GM18868 (cell line): ENCODE data around the gene EEF2.
"Not testable (repeated sequence)": the region's sequence is repeated elsewhere in the genome, so short reads cannot be mapped to it uniquely, and the experiment has no call there.

ENCODE experiments used
- ATAC-seq: cut with Tn5 transposase; IDR thresholded peaks from one replicate; pipeline ENCODE4 v1.9.1; 2021; ENCODE audit warnings: mild to moderate bottlenecking, moderate library complexity; ENCODE audit not compliant: unreplicated experiment

The EEF2 gene

DNA sequence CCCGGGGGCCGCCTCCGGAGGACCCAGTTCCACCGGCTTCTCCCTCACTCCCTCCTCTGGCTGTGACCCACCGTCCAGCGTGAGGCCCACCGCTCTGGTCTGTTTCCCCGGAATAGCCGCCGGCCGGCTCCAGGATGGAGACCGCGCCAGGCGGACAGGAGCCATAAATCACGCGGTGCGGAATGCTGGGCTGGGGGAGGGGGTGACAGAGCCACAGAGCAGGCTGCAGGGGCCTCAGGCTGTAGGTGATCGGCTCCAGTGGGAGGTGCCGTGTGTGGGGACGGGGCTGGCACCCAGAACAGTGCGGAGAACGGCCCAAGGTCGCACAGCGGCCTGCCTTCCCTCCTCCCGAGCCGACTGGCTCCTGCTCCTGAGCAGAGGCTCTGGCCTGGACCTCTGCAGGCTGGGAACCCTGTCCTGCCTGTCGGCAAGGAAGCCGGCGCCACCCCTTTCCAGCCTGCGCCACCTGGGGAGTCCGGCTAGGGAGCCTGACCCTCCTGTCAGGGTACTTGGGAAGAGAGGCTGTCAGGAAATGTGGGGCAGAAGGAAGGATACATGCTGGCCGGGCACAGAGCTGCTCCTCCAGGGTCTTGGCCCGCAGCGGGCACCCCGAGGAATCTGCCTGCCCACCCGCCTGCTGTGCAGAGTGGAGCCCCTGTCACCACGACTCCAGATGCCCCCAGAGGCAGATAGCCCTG is 30.6 kb upstream of the EEF2 start:
- no peak for ATAC-seq

DNA sequence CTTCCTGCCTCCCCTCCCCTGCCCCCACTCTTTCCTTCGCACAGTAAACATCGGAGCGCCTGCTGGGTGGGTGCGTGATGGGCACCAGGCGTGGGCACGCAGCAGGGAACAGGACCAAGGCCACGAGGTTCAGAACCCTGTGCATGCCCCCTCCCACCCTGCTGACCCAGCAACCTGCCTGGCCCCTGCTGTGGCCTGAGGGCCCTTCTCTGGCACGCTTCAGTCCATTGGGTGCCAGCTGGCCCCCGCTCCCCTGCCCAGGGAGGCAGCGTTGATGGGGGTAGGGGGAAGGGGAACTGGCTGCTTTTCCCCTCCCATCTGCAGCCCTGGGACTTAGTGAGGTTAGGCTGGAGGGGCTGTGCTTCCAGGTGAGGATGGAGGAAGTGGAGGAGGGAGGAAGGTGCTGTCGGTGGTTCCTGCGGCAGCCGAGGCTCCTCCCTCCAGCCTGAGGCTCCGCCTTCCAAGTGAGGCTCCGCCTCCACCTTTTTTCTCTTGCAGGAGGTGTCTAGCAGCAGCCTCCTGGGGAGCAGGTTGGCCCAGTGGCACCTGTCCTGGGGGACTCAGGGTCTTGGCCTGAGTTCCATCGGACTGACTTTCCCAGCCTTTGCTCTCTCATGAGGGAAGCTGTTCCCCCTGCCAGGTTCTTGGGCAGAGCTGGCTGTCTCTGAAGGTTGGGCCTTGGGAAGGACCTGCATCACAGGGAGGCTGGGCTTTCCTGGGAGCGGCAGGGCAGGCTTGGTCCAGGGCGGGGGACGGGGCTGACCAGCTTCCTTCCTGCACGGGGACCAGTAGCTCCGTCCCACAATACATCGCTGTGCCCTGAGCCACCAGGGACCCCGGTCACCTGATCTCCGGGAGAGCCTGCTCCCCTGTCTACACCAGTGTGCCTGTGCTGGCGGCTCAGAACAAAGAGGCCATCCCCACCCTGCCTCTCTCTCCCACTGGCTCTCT is 29.6 kb upstream of the EEF2 start:
- ATAC-seq: no peak

DNA sequence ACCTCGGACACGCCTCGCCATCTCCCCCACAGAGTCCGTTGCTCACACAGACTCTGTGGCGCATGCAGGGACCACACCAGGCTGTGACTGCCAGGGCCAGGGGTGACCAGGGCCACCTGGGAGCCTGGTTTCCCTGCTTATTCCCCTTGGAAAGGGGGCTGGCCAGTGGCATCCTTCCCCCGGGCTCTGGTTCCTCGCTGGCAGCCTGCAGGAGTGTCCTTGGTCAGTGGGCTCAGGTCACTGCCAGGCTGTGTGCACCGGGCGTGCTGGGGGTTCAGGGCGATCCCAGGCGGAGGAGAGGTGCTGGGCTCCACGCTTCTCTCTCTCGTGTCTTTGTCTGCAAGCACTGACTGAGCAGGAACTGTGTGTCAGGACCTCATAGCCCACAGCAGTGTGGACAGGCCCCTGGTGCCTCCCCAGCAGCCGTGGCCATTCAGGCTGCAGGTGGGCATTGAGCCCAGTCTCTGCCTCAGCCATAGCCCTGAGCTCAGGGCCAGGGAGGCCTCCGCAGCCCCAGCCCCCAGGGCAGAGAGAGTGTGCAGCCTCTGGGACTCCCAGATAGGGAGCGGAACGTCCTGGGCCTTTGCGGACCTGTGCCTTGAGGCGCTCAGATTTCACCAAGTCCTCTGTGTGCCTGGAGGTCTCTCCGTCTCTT is 28.8 kb upstream of the EEF2 start:
- no peak for ATAC-seq

DNA sequence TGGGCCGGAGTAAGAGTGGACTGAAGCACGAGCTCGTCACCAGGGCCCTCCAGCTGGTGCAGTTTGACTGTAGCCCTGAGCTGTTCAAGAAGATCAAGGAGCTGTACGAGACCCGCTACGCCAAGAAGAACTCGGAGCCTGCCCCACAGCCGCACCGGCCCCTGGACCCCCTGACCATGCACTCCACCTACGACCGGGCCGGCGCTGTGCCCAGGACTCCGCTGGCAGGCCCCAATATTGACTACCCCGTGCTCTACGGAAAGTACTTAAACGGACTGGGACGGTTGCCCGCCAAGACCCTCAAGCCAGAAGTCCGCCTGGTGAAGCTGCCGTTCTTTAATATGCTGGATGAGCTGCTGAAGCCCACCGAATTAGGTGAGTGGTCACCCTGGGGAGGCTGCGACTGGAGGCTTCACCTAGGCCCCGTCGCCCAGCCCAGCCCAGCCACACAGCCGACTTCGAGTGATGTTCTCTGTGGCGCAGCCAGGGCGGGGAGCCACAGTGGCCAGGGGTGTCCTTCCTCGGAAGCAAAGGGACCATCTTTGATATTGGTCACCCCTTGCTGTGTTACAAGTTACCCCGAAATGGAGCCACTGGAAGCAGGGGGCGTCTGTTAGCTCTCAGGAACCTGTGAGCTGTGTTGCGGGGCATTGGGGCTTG is 27.8 kb upstream of the EEF2 start:
- no peak for ATAC-seq

DNA sequence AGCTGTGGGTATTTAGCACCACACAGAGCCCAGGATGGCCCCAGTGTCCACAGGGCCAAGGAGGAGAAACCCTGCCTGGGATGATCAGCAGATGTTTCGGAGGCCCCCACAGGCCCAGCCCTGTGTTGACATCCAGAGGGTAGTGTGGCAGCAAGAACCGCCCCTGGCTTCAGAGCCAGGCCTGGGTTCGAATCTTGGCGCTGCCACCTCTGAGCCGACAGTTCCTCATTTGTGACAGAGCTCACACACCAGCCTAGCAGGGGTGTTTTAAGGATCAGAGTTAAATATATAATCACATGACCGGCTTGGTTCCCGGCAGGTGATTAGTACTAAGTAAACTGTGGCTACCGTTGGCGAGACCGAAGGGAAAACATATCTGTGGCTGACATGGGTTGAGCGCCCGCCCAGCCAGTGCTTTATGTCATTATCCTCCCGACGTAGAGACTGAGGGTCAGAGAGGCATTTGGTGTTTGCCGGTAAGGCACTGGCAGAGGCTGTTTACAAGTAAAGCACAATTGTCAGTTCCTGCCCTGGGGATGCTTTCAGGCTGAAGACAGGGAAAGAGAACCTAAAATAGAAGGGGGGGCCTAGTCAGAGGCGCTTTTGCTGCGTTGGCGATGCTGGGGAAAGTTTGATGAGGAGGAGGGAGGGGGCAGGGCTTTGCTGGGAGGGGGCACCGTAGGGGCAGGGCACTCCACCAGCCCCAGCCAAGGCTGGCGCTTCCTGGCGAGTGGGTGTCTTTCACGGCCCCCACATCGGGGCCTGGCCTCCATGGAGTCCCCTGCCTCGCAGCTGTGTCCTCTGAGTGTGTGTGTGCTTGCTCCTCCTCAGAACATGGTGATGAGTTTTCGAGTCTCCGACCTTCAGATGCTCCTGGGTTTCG is 27.1 kb upstream of the EEF2 start:
- no peak for ATAC-seq

DNA sequence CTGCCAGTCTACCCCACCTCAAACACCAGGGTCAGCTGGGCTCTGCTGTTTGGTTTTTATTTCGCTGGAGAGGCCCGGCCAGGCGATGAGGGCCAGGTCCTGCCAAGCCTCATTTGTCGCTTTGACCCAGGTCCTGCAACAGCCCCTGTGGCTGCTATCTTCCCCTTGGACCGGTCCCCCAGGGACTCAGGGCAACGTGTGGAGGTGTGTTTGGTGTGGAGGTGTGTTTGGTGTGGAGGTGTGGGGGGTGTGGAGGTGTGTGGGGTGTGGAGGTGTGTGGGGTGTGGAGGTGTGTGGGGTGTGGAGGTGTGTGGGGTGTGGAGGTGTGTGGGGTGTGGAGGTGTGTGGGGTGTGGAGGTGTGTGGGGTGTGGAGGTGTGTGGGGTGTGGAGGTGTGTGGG is 26.2 kb upstream of the EEF2 start:
- ATAC-seq: not testable (repeated sequence)

DNA sequence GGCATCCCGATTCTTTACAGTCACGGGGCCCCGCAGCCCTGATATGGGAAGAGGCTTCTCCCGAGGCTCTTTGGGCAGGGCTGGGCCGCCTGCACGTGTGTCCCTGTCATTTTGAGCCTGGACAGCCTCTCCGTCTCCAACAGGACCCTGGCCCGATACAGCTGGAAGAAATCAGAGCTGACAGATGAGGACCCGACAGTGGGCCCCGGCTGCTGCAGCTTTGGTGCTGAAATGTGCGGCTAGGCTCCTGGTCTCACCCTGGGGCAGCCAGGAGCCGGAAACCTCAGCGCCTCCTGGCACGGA is 25.5 kb upstream of the EEF2 start:
- ATAC-seq: no peak

DNA sequence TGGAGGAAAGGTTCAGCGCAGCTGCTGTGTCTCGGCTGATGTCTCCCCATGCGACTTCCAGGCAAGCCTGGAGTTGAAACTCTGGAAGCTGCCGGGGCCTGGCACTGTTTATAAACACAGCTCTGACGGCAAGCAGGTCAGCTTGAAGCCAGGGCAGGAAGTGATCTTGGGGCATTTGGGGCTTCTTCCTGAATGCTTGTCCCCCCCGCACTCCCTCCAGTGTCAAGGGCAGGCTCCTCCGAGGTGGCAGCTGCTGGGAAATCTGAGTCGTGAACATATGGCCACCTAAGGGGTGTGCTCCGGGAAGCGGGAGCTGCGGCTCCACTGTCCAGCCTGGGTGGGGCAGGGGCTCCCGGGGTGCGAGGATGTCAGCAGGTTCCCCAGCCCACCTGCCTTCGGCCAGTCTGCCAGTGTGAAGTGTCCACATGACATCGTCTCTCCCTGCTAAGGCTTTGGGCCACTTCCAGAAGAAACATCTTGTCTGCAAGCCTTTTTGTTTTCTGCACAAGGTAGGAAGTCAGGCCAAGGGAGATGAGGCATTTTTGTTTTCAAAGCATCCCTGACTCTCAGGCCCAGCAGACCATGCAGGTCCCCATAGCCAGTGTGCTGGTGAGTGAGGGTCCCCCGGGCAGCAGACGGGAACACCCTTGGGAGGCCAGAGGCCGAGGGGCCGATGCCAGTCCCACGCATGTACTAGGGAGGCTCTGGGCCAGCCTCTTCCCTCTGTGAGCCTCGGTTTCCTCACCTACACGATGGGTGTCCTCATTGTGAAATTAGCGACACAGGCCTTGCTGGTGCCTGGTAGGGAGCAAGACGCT is 24.9 kb upstream of the EEF2 start:
- ATAC-seq: no peak

DNA sequence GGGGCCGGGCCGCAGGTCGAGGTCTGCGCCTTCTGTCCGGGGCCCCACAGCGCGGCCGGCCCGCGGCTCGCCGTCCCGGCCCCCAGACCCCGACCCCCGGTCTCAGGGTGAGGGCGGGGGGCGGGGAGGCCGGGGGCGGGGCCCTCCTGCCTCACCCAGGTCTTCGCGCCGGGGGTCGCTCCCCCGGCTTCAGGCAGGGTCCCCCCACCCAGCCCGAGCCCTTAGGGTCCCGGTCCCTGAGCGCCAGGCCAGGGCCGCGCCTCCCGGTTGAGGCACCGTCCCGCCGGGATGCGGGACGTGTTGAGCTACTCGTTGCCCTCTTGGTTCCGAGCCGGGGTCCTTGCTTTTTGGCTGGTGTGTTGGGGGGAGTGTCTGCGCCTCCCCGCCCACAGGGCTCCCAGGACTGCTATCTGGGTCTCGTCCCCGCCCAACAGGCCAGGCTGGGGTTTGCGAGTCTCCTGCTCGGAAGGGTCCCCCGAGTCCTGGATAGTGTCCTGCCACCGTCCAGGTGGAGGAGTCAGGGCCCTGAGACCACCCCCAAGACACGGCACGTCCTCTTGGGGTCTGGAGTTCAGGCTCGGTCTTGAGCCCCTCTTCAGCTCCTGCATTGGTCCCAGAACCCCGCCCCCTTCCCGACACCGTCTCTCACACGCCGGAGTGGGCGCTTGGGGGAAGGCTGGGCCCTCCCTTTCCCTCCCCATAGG is 22.7 kb upstream of the EEF2 start:
- no peak for ATAC-seq

DNA sequence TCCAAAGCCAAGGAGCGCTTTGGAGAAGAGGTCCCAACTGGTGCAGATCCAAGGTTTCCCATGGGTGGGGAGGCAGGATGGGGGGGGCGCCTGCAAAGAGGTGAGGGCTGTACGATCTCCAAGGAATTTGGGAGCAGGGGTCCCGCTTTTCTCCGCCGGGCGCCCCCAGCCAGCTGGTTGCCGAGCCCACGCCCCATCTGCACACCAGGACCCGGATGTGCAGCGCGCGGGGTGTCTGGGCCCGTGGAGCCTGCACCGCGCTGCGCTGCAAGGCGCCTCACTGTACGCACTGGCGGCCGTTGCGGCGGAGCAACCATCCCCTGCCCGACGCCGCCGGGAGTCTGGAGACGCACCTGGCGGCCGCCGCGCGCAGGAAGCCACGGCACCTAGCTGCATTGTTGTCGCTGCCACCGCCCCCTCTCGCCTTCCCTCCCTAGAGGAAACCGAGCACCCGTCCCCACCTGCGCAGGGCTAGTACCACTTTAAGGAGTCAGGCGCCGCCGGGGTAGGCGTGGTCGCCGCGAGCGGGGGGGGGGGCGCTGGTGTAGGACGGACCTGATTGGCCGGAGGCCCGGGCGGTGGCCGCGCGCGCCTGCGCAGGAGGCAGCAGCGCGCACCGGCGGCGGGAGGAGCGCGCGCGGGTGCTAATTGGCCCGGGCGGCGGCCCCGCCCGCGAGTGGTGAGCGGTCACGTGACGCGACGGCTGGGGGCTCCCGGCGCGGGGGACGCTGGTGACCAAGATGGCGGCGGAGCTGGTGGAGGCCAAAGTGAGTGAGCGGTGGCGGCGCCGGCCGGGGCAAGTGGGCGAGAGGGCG is 22.0 kb upstream of the EEF2 start, which contains the start of gene PIAS4:
Gene PIAS4, plus strand, starts transcription at position 716 of the 815 bp plus-strand sequence. Its CDS starts 25 bp downstream, at position 741.
- ATAC-seq: peak; percentile 74

DNA sequence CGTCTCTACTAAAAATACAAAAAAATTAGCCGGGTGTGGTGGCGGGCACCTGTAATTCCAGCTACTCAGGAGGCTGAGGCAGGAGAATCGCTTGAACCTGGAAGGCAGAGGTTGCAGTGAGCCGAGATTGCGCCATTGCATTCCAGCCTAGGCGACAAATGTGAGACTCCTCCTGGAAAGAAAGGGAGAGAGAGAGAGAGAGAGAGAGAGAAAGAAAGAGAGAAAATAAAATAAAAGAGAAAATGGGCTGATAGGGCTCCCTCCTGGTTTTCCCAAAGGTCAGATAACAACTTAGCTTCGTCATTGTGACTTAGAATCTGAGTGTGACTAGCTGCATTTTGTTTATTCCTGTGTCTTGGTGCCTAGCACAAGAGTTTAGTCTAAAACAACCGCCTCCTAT is 20.2 kb upstream of the EEF2 start:
- ATAC-seq: not testable (repeated sequence)

DNA sequence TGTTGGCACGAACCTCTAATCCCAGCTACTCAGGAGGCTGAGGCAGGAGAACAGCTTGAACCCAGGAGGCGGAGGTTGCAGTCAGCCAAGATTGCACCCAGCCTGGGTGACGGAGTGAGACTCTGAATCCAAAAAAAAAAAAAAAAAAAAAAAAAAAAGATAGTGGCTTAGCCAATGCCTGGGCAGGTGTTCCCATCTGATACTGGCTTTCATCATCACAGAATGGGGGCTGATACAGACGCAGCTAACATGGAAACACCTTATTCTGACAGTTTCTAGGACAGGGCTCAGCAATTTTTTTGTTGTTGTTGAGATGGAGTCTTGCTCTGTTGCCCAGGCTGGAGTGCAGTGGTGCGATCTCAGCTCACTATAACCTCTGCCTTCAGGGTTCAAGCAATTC is 15.5 kb upstream of the EEF2 start:
- ATAC-seq: not testable (repeated sequence)

DNA sequence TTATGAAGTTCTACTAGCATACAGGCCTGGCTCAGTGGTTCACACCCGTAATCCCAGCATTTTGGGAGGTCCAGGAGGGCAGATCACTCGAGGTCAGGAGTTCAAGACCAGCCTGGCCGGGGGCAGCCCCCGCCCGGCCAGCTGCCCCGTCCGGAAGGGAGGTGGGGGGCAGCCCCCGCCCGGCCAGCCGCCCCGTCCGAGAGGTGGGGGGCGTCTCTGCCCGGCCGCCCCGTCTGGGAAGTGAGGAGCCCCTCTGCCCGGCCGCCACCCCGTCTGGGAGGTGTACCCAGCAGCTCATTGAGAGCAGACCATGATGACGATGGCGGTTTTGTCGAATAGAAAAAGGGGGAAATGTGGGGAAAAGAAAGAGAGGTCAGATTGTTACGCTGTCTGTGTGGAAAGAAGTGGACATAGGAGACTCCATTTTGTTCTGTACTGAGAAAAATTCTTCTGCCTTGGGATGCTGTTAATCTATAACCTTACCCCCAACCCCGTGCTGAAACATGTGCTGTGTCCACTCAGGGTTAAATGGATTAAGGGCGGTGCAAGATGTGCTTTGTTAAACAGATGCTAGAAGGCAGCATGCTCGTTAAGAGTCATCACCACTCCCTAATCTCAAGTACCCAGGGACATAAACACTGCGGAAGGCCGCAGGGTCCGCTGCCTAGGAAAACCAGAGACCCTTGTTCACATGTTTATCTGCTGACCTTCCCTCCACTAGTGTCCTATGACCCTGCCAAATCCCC is 13.6 kb upstream of the EEF2 start:
- ATAC-seq: not testable (repeated sequence)

DNA sequence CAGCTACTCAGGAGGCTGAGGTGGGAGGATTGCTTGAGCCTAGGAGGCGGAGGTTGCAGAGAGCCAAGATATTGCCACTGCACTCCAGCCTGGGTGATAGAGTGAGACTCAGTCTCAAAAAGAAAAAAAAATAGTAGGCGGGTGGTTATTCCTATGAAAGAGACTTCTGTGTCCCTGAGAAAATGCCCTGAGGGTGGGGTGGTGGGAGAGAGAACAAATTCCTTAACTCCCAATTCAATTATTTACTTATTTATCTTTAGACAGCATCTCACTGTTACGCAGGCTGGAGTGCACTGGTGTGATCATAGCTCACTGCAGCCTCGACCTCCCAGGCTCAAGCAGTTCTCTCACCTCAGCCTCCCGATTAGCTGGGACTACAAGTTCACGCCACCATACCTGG is 10.3 kb upstream of the EEF2 start:
- no peak for ATAC-seq

DNA sequence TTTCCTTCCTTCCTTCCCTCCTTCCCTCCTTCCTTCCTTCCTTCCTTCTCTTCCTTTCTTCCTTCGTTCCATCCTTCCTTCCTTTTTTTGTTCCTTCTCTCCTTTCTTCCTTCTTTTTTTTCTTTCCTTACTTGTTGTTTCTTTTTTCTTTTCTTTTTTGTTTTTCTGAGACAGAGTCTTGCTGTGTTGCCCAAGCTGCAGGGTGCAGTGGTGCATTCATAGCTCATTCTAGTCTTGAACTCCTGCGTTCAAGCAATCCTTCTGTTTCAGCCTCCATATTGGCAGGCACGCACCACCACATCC is 5.5 kb upstream of the EEF2 start:
- no peak for ATAC-seq

DNA sequence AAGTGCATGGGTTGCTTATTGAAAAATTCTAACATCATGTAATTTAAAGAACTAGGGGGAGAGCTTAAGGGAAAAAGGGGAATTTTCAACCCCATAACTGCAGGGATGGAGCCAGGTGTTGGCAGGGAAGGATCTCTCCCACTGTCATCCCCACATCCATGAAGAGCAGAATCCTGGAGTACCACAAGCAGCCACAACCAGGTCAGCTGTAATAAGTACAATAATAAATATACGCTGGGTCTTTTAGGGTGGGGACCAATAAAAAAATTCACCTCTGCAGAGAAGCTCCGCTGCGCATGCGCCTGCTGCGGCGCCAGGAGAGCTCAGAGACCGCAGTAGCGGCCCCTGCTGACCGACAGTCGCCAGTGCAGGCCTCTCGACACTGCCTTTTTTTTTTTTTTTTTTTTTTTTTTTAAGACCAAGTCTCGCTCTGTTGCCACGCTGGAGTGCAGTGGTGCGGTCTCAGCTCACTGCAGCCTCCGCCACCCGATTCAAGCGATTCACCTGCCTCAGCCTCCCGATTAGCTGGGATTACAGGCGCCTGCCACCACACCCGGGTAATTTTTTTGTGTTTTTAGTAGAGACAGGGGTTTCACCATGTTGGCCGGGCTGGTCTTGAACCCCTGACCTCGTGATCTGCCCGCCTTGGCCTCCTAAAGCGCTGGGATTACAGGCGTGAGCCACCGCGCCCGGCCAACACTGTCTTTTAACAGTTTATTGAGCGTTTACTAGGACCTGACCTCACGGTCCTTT is 2.5 kb upstream of the EEF2 start:
- no peak for ATAC-seq
